ENCODE measurements around the gene IQGAP2.

Gene IQGAP2

GRCh38 chr5:76576450-76576849 lies 173.4 kb downstream of the IQGAP2 start:
- Histone ChIP-seq H3K9ac (ENCODE audit: low read length) (no peak overlapping the region), H3K4me2 (ENCODE audit: low read depth, low read length, poor library complexity, severe bottlenecking) (no peak overlapping the region), H2AFZ (ENCODE audit: low read depth, low read length, severe bottlenecking) (no peak overlapping the region), H3K9me2 (replicated peaks; ENCODE audit: insufficient read depth, low read length) (no peaks in the 10 kb centered on the region), H3F3A (ENCODE audit: insufficient read depth) (no peaks in the 10 kb centered on the region), H3K79me2 (ENCODE audit: insufficient read depth, low read length) (no peaks in the 10 kb centered on the region), H3K36me3 (ENCODE audit: low read length) (no peaks in the 10 kb centered on the region), H3K27ac (ENCODE audit: low read depth, low read length) (no peak overlapping the region), H4K20me1 (ENCODE audit: low read depth, low read length) (no peaks in the 10 kb centered on the region), H3K4me3 (ENCODE audit: insufficient read depth, low read length, poor library complexity, severe bottlenecking) (no peak overlapping the region), H3K27me3 (ENCODE audit: low read length) (no peaks in the 10 kb centered on the region), H3K9me3 (ENCODE audit: insufficient read depth, low read length) (no peaks in the 10 kb centered on the region)
- TF ChIP-seq, protein P1, sequence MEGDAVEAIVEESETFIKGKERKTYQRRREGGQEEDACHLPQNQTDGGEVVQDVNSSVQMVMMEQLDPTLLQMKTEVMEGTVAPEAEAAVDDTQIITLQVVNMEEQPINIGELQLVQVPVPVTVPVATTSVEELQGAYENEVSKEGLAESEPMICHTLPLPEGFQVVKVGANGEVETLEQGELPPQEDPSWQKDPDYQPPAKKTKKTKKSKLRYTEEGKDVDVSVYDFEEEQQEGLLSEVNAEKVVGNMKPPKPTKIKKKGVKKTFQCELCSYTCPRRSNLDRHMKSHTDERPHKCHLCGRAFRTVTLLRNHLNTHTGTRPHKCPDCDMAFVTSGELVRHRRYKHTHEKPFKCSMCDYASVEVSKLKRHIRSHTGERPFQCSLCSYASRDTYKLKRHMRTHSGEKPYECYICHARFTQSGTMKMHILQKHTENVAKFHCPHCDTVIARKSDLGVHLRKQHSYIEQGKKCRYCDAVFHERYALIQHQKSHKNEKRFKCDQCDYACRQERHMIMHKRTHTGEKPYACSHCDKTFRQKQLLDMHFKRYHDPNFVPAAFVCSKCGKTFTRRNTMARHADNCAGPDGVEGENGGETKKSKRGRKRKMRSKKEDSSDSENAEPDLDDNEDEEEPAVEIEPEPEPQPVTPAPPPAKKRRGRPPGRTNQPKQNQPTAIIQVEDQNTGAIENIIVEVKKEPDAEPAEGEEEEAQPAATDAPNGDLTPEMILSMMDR (IDR thresholded peaks at IDR 0.05; ENCODE audit: insufficient read depth, low read length, poor library complexity, severe bottlenecking), result no peak
- no peak for TF ChIP-seq EZH2phosphoT487 (conservative IDR thresholded peaks at IDR 0.05; ENCODE audit: low read length)

GRCh38 chr5:76576996-76577395 lies 173.9 kb downstream of the IQGAP2 start:
- Histone ChIP-seq H3K9ac (ENCODE audit: low read length) (no peak overlapping the region), H3K9me2 (replicated peaks; ENCODE audit: insufficient read depth, low read length) (no peaks in the 10 kb centered on the region), H3K9me3 (ENCODE audit: insufficient read depth, low read length) (no peaks in the 10 kb centered on the region), H4K20me1 (ENCODE audit: low read depth, low read length) (no peaks in the 10 kb centered on the region), H3K36me3 (ENCODE audit: low read length) (no peaks in the 10 kb centered on the region), H3K79me2 (ENCODE audit: insufficient read depth, low read length) (no peaks in the 10 kb centered on the region), H3K4me2 (ENCODE audit: low read depth, low read length, poor library complexity, severe bottlenecking) (no peak overlapping the region), H3F3A (ENCODE audit: insufficient read depth) (no peaks in the 10 kb centered on the region), H2AFZ (ENCODE audit: low read depth, low read length, severe bottlenecking) (no peak overlapping the region), H3K27ac (ENCODE audit: low read depth, low read length) (no peak overlapping the region), H3K27me3 (ENCODE audit: low read length) (no peaks in the 10 kb centered on the region), H3K4me3 (ENCODE audit: insufficient read depth, low read length, poor library complexity, severe bottlenecking) (no peak overlapping the region)
- no peak for TF ChIP-seq EZH2phosphoT487 (conservative IDR thresholded peaks at IDR 0.05; ENCODE audit: low read length)
- TF ChIP-seq, protein P1 (IDR thresholded peaks at IDR 0.05; ENCODE audit: insufficient read depth, low read length, poor library complexity, severe bottlenecking), result no peak

- Histone ChIP-seq H4K20me1 (ENCODE audit: low read depth, low read length) (no peaks in the 10 kb centered on the region), H3K27me3 (ENCODE audit: low read length) (no peaks in the 10 kb centered on the region), H3K4me2 (ENCODE audit: low read depth, low read length, poor library complexity, severe bottlenecking) (no peak overlapping the region), H3K9me3 (ENCODE audit: insufficient read depth, low read length) (no peaks in the 10 kb centered on the region), H3K9ac (ENCODE audit: low read length) (no peak overlapping the region), H3K36me3 (ENCODE audit: low read length) (no peaks in the 10 kb centered on the region), H3K79me2 (ENCODE audit: insufficient read depth, low read length) (no peaks in the 10 kb centered on the region), H3K9me2 (replicated peaks; ENCODE audit: insufficient read depth, low read length) (no peaks in the 10 kb centered on the region), H3K27ac (ENCODE audit: low read depth, low read length) (no peak overlapping the region), H3F3A (ENCODE audit: insufficient read depth) (no peaks in the 10 kb centered on the region), H3K4me3 (ENCODE audit: insufficient read depth, low read length, poor library complexity, severe bottlenecking) (no peak overlapping the region), H2AFZ (ENCODE audit: low read depth, low read length, severe bottlenecking) (no peak overlapping the region)
- TF ChIP-seq EZH2phosphoT487 (conservative IDR thresholded peaks at IDR 0.05; ENCODE audit: low read length), result no peak
- TF ChIP-seq, protein P1 (IDR thresholded peaks at IDR 0.05; ENCODE audit: insufficient read depth, low read length, poor library complexity, severe bottlenecking), result no peak
Measured at GRCh38 chr5:76579166-76579937, 176.3 kb downstream of the IQGAP2 start.

All from SU-DHL-6 (cell line).